Neural progenitor cell (in vitro differentiated cells): ENCODE results near the gene C2orf68. TPM values are rescaled to one million over a fixed set of nuclear protein-coding genes. Genes with fewer than 3 reads are reported as not detected.

ENCODE experiments used
- DNase-seq: peaks from one replicate; pipeline ENCODE4 v3.0.0-alpha.2; 2016; ENCODE audit warnings: low spot score
- H2AFZ ChIP-seq: fragments of 200-600 bp; sonication (generic); replicated peaks from 2 replicates; pipeline ENCODE4 v1.6.1; 2016; ENCODE audit warnings: antibody characterized with exemption
- H3F3A ChIP-seq: fragments of 200-600 bp; sonication (generic); 2 replicates; pipeline ENCODE4 v1.6.1; 2016; ENCODE audit warnings: antibody characterized with exemption, low read depth
- H3K27ac ChIP-seq: fragments of 200-600 bp; sonication (generic); 2 replicates; pipeline ENCODE4 v1.5.1; 2016; ENCODE audit warnings: mild to moderate bottlenecking
- H3K27me3 ChIP-seq: fragments of 200-600 bp; sonication (generic); 2 replicates; pipeline ENCODE4 v1.6.1; 2016; ENCODE audit warnings: mild to moderate bottlenecking, moderate library complexity
- H3K36me3 ChIP-seq: fragments of 200-600 bp; sonication (generic); 2 replicates; pipeline ENCODE4 v1.5.1; 2016
- H3K4me1 ChIP-seq: fragments of 200-600 bp; sonication (generic); 2 replicates; pipeline ENCODE4 v1.6.1; 2016; ENCODE audit warnings: mixed run types
- H3K4me2 ChIP-seq: fragments of 200-600 bp; sonication (generic); 2 replicates; pipeline ENCODE4 v1.6.1; 2016
- H3K4me3 ChIP-seq: fragments of 200-600 bp; sonication (generic); 2 replicates; pipeline ENCODE4 v1.5.1; 2016
- H3K79me2 ChIP-seq: fragments of 200-600 bp; sonication (generic); 2 replicates; pipeline ENCODE4 v1.6.1; 2016; ENCODE audit warnings: low read depth
- H3K9ac ChIP-seq: fragments of 200-600 bp; sonication (generic); 2 replicates; pipeline ENCODE4 v1.6.1; 2016
- H3K9me3 ChIP-seq: fragments of 200-600 bp; sonication (generic); 2 replicates; pipeline ENCODE4 v1.5.1; 2016; ENCODE audit warnings: low read depth
- H4K20me1 ChIP-seq: fragments of 200-600 bp; sonication (generic); 2 replicates; pipeline ENCODE4 v1.6.1; 2016; ENCODE audit warnings: low read depth
- H3K27ac Mint-ChIP-seq: 3 replicates; pipeline ENCODE4 v1.8.0; 2021; ENCODE audit warnings: mixed read lengths
- H3K27me3 Mint-ChIP-seq: 2 replicates; pipeline ENCODE4 v1.8.0; 2022; ENCODE audit warnings: low read depth, mild to moderate bottlenecking, inconsistent platforms, moderate library complexity, mixed read lengths; ENCODE audit not compliant: insufficient read depth
- H3K36me3 Mint-ChIP-seq: 3 replicates; pipeline ENCODE4 v1.8.0; 2021; ENCODE audit warnings: mixed read lengths
- H3K4me1 Mint-ChIP-seq: 3 replicates; pipeline ENCODE4 v1.8.0; 2021; ENCODE audit warnings: mixed read lengths
- H3K4me3 Mint-ChIP-seq: 3 replicates; pipeline ENCODE4 v1.8.0; 2021; ENCODE audit warnings: mild to moderate bottlenecking, moderate library complexity, mixed read lengths
- H3K9me3 Mint-ChIP-seq: 3 replicates; pipeline ENCODE4 v1.8.0; 2020; ENCODE audit warnings: mixed read lengths
- EZH2 ChIP-seq: fragments of 200-600 bp; sonication (generic); IDR thresholded peaks from 2 replicates; pipeline ENCODE4 v1.6.1; 2017; ENCODE audit warnings: antibody characterized with exemption, mild to moderate bottlenecking, moderate library complexity
- EZH2phosphoT487 ChIP-seq: fragments of 200-600 bp; sonication (generic); IDR thresholded peaks from 2 replicates; pipeline ENCODE4 v1.6.1; 2017; ENCODE audit warnings: antibody characterized with exemption
- total RNA-seq: library from RNA; depleted of rRNA; stranded (reverse); fragments of >200 nt; gene quantifications from 2 replicates; pipeline ENCODE4 v1.2.3, GENCODE V29; 2015; ENCODE audit warnings: low replicate concordance
- TF ChIP-seq, protein P1 (sequence below): fragments of 200-600 bp; sonication (generic); IDR thresholded peaks from 2 replicates; pipeline ENCODE4 v1.5.1; 2017; ENCODE audit warnings: antibody characterized with exemption, mild to moderate bottlenecking

The C2orf68 gene
- total RNA-seq, 1 donor from 2014 or later = 31.1 TPM

DNA sequence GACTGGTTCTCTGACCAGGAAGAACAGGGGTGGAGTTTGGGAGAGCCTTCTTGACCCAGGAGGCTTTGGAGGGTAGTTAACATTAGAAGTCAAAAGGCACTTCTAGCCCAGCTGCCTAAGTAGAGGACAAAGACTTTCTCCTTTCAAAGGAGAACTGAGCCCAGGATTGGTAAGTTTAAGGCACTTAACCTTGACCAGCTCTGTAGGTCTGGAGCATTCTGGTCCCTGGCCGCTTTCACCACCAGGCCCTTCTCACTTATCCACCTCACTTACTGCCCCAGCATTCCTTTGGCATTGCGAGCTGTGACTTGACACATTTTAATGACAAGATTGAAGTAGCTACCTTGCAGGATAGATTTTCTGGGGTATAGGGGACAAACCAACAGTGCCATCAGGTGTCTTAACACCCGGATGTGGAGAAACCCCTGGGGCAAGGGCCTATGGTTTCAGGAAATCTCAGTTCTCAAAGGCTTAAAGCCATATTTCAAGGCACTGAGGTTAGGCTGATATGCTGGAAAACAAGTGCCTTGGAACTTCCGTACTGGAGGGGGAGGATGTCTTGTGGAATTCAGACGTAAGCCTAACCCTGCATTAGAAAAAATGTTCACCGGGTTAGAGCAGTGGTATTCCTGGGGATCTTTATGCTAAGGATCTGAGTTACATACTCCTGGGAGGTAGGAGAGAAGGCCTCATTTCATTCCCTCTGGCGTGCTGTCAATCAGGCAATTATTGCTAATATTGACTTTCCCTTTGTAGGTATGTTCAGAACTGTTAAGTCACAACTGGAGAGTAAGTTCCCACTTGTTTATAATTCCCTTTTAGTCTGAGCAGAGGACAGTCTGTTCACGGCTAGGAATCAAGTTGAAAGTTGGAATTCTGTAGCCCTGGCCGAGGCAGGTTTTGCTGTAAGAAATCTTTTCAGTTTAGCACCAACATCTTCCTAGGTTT is 4.3 kb downstream of the C2orf68 start:
- H3K27me3 Mint-ChIP-seq = peaks cover 2% of the 10 kb centered on the region

DNA sequence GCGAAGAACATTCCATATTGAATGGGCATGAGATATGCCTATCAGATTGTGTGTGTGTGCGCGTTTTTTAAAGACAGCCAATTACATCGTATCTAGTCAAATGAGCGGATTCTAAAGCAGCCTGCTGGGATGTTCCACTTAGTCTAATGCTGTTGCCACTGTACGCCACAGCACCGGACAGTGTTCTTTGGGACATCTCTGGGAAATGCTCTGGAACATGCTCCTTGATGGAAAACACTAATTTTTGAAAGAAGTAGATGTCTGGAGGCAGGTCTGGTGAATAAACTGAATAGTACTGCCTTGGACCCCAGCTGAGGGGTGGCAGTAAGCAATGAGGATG is 5.8 kb downstream of the C2orf68 start:
- Histone ChIP-seq H3K36me3 (no peaks in the 10 kb centered on the region), H3K27me3 (no peaks in the 10 kb centered on the region), H3K4me1 (peaks cover 4% of the 10 kb centered on the region), H4K20me1 (peaks cover 27% of the 10 kb centered on the region), H3K9me3 (no peaks in the 10 kb centered on the region), H3F3A (peaks cover 28% of the 10 kb centered on the region), H3K27ac (no peak overlapping the region), H3K9ac (no peak overlapping the region), H3K79me2 (peaks cover 27% of the 10 kb centered on the region), H2AFZ (no peak overlapping the region), H3K4me3 (no peak overlapping the region), H3K4me2 (no peak overlapping the region)
- no peak overlapping the region for H3K27ac Mint-ChIP-seq
- peaks cover 24% of the 10 kb centered on the region for H3K36me3 Mint-ChIP-seq
- H3K4me1 Mint-ChIP-seq = peaks cover 37% of the 10 kb centered on the region
- DNase-seq = no peak
- H3K27me3 Mint-ChIP-seq = peaks cover 4% of the 10 kb centered on the region
- H3K9me3 Mint-ChIP-seq = no peaks in the 10 kb centered on the region
- TF ChIP-seq EZH2 = no peak
- TF ChIP-seq, protein P1, sequence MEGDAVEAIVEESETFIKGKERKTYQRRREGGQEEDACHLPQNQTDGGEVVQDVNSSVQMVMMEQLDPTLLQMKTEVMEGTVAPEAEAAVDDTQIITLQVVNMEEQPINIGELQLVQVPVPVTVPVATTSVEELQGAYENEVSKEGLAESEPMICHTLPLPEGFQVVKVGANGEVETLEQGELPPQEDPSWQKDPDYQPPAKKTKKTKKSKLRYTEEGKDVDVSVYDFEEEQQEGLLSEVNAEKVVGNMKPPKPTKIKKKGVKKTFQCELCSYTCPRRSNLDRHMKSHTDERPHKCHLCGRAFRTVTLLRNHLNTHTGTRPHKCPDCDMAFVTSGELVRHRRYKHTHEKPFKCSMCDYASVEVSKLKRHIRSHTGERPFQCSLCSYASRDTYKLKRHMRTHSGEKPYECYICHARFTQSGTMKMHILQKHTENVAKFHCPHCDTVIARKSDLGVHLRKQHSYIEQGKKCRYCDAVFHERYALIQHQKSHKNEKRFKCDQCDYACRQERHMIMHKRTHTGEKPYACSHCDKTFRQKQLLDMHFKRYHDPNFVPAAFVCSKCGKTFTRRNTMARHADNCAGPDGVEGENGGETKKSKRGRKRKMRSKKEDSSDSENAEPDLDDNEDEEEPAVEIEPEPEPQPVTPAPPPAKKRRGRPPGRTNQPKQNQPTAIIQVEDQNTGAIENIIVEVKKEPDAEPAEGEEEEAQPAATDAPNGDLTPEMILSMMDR = no peak
- no peak for TF ChIP-seq EZH2phosphoT487
- peak overlapping the region; percentile 57 for H3K4me3 Mint-ChIP-seq

More for the DNA sequence above, 4.3 kb downstream of the C2orf68 start:
- peaks cover 37% of the 10 kb centered on the region for H3K4me1 Mint-ChIP-seq
- Histone ChIP-seq H3K9me3 (no peaks in the 10 kb centered on the region), H3K9ac (no peak overlapping the region), H2AFZ (no peak overlapping the region), H3K27ac (no peak overlapping the region), H3K79me2 (peaks cover 34% of the 10 kb centered on the region), H3K4me1 (no peaks in the 10 kb centered on the region), H3K4me2 (no peak overlapping the region), H3K4me3 (no peak overlapping the region), H3F3A (peaks cover 33% of the 10 kb centered on the region), H3K27me3 (no peaks in the 10 kb centered on the region), H3K36me3 (no peaks in the 10 kb centered on the region), H4K20me1 (peaks cover 18% of the 10 kb centered on the region)
- TF ChIP-seq EZH2 (no peak), EZH2phosphoT487 (no peak)
- TF ChIP-seq, protein P1 = no peak
- no peak for DNase-seq
- H3K9me3 Mint-ChIP-seq = no peaks in the 10 kb centered on the region
- no peak overlapping the region for H3K4me3 Mint-ChIP-seq
- peaks cover 24% of the 10 kb centered on the region for H3K36me3 Mint-ChIP-seq
- H3K27ac Mint-ChIP-seq = no peak overlapping the region

DNA sequence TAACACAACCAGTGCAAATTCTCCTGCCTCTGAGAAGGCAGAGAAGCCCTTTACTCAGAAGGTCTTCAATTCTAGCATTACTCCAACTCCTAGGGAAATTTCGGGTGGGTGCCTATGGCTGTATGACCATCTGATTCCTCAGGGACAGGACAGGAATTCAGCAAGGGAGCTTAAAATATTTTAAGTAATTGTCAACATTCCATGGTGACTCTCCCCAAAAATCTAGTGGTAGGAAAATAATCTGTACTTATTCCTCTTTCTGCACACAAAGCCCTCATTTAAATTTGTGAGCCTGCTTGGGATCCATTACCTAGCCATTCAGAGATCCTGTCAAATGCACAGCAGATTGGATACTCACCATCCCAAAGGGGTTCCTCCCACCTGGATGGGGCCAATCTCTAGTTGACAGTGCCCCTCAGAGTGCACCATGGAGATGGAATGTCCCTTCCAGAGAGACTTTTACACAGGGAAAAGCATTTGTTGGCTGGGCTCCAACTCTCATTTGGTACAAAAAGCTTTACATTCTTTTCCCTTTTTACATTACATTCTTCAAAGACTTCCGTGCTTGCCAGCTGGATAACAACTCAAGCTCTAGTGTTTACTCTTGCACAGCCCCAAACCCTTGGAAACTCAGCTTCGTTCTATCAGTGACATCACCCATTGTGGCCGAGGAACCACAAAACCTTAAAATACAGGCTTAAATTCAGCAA is 6.3 kb downstream of the C2orf68 start:
- H3K4me2 ChIP-seq = no peak overlapping the region
- H3K79me2 ChIP-seq = peaks cover 23% of the 10 kb centered on the region
- peaks cover 4% of the 10 kb centered on the region for H3K4me1 ChIP-seq
- H4K20me1 ChIP-seq = peaks cover 27% of the 10 kb centered on the region
- TF ChIP-seq EZH2 (no peak), EZH2phosphoT487 (no peak)
- TF ChIP-seq, protein P1 = no peak
- peak overlapping the region; percentile 57 for H3K4me3 Mint-ChIP-seq
- H3K27me3 ChIP-seq = no peaks in the 10 kb centered on the region
- DNase-seq = no peak
- no peak overlapping the region for H3K9ac ChIP-seq
- H3K36me3 Mint-ChIP-seq = peaks cover 24% of the 10 kb centered on the region
- H3K36me3 ChIP-seq = no peaks in the 10 kb centered on the region
- H2AFZ ChIP-seq = no peak overlapping the region
- peaks cover 29% of the 10 kb centered on the region for H3F3A ChIP-seq
- H3K27ac ChIP-seq = no peak overlapping the region
- peaks cover 6% of the 10 kb centered on the region for H3K27me3 Mint-ChIP-seq
- no peaks in the 10 kb centered on the region for H3K9me3 ChIP-seq
- H3K4me3 ChIP-seq = no peak overlapping the region
- no peaks in the 10 kb centered on the region for H3K9me3 Mint-ChIP-seq
- peaks cover 37% of the 10 kb centered on the region for H3K4me1 Mint-ChIP-seq
- H3K27ac Mint-ChIP-seq = peak overlapping the region; percentile 38
